Measurements from ENCODE around the gene ANKS6. TPM values are rescaled to one million over a fixed set of nuclear protein-coding genes. Genes with fewer than 3 reads are reported as not detected.
A peak's percentile ranks its signal among the peaks of the same experiment; 100 is the strongest.

The ANKS6 gene
- total RNA-seq (2014; rRNA removed; shearing (Covaris generic)): 16.4 and 16.9 TPM in 2 replicates
- 24.5 and 30.3 TPM in 2 replicates for polyA plus RNA-seq (2015; cell fraction: cytosol; rRNA removed)
- 65.8 and 101 TPM in 2 replicates for polyA plus RNA-seq (2015; cell fraction: nucleus; rRNA removed)

- DNase-seq (ENCODE audit: low read depth, low spot score): peak; percentile 69
- in situ Hi-C loops (cut with HindIII; ENCODE audit: low pct_unique_long_range_greater_than_20kb, low sequenced_read_pairs): no loop called here
Observed at GRCh38 chr9:98796364-98797101, at the start of gene ANKS6. Gene ANKS6, minus strand, starts transcription at chr9:98796555. Its CDS starts 64 bp downstream, at chr9:98796491.

GRCh38 chr9:98846081-98846480, 49.7 kb upstream of the ANKS6 start:
- no peak for DNase-seq (ENCODE audit: low read depth, low spot score)
- in situ Hi-C loops (cut with HindIII; ENCODE audit: low pct_unique_long_range_greater_than_20kb, low sequenced_read_pairs): no loop called here

GRCh38 chr9:98842510-98842909, 46.2 kb upstream of the ANKS6 start:
- in situ Hi-C loops (cut with HindIII; ENCODE audit: low pct_unique_long_range_greater_than_20kb, low sequenced_read_pairs): no loop called here
- no peak for DNase-seq (ENCODE audit: low read depth, low spot score)

GRCh38 chr9:98839724-98840123, 43.4 kb upstream of the ANKS6 start:
- DNase-seq (ENCODE audit: low read depth, low spot score): no peak
- in situ Hi-C loops (cut with HindIII; ENCODE audit: low pct_unique_long_range_greater_than_20kb, low sequenced_read_pairs): no loop called here

- in situ Hi-C loops (cut with HindIII; ENCODE audit: low pct_unique_long_range_greater_than_20kb, low sequenced_read_pairs): no loop called here
- DNase-seq (ENCODE audit: low read depth, low spot score): no peak
Observed at GRCh38 chr9:98838868-98839565, 42.7 kb upstream of the ANKS6 start.

- in situ Hi-C loops (cut with HindIII; ENCODE audit: low pct_unique_long_range_greater_than_20kb, low sequenced_read_pairs): no loop called here
- DNase-seq (ENCODE audit: low read depth, low spot score): no peak
Observed at GRCh38 chr9:98838155-98838867, 42.0 kb upstream of the ANKS6 start.

GRCh38 chr9:98837516-98837915, 41.2 kb upstream of the ANKS6 start:
- DNase-seq (ENCODE audit: low read depth, low spot score): no peak
- in situ Hi-C loops (cut with HindIII; ENCODE audit: low pct_unique_long_range_greater_than_20kb, low sequenced_read_pairs): no loop called here

GRCh38 chr9:98836206-98836605, 39.9 kb upstream of the ANKS6 start:
- DNase-seq (ENCODE audit: low read depth, low spot score): no peak
- in situ Hi-C loops (cut with HindIII; ENCODE audit: low pct_unique_long_range_greater_than_20kb, low sequenced_read_pairs): no loop called here

- in situ Hi-C loops (cut with HindIII; ENCODE audit: low pct_unique_long_range_greater_than_20kb, low sequenced_read_pairs): no loop called here
- no peak for DNase-seq (ENCODE audit: low read depth, low spot score)
Observed at GRCh38 chr9:98834386-98834785, 38.0 kb upstream of the ANKS6 start.

GRCh38 chr9:98833090-98833956, 37.0 kb upstream of the ANKS6 start:
- in situ Hi-C loops (cut with HindIII; ENCODE audit: low pct_unique_long_range_greater_than_20kb, low sequenced_read_pairs): no loop called here
- DNase-seq (ENCODE audit: low read depth, low spot score): no peak

GRCh38 chr9:98832768-98833089, 36.4 kb upstream of the ANKS6 start:
- no peak for DNase-seq (ENCODE audit: low read depth, low spot score)
- in situ Hi-C loops (cut with HindIII; ENCODE audit: low pct_unique_long_range_greater_than_20kb, low sequenced_read_pairs): no loop called here

GRCh38 chr9:98831696-98832095, 35.3 kb upstream of the ANKS6 start:
- DNase-seq (ENCODE audit: low read depth, low spot score): no peak
- in situ Hi-C loops (cut with HindIII; ENCODE audit: low pct_unique_long_range_greater_than_20kb, low sequenced_read_pairs): no loop called here

GRCh38 chr9:98830554-98830953, 34.2 kb upstream of the ANKS6 start:
- no peak for DNase-seq (ENCODE audit: low read depth, low spot score)
- in situ Hi-C loops (cut with HindIII; ENCODE audit: low pct_unique_long_range_greater_than_20kb, low sequenced_read_pairs): no loop called here

GRCh38 chr9:98829766-98830165, 33.4 kb upstream of the ANKS6 start:
- DNase-seq (ENCODE audit: low read depth, low spot score): no peak
- in situ Hi-C loops (cut with HindIII; ENCODE audit: low pct_unique_long_range_greater_than_20kb, low sequenced_read_pairs): no loop called here

- in situ Hi-C loops (cut with HindIII; ENCODE audit: low pct_unique_long_range_greater_than_20kb, low sequenced_read_pairs): no loop called here
Observed at GRCh38 chr9:98826716-98827115, 30.4 kb upstream of the ANKS6 start.

GRCh38 chr9:98825414-98825813, 29.1 kb upstream of the ANKS6 start:
- DNase-seq (ENCODE audit: low read depth, low spot score): no peak
- in situ Hi-C loops (cut with HindIII; ENCODE audit: low pct_unique_long_range_greater_than_20kb, low sequenced_read_pairs): no loop called here

More at GRCh38 chr9:98826716-98827115, 30.4 kb upstream of the ANKS6 start:
- DNase-seq (ENCODE audit: low read depth, low spot score): no peak

GRCh38 chr9:98823666-98824334, 27.4 kb upstream of the ANKS6 start:
- DNase-seq (ENCODE audit: low read depth, low spot score): no peak

More at GRCh38 chr9:98823666-98824334, 27.4 kb upstream of the ANKS6 start:
- in situ Hi-C loops (cut with HindIII; ENCODE audit: low pct_unique_long_range_greater_than_20kb, low sequenced_read_pairs): no loop called here

All from SK-MEL-5 (cell line).